Medulla oblongata (tissue), 1 donor: ENCODE measurements around the gene NOS2.

Experiments
- DNase-seq: peaks from one replicate; pipeline ENCODE4 v3.0.0-alpha.2; 2015; ENCODE audit errors: extremely low spot score

Gene NOS2

GRCh38 chr17:27721797-27722196, 78.5 kb downstream of the NOS2 start:
- no peak for DNase-seq
